ENCODE measurements around the gene CRTC3.
"Not testable (repeated sequence)": the region's sequence is repeated elsewhere in the genome, so short reads cannot be mapped to it uniquely, and the experiment has no call there.

The CRTC3 gene, protein sequence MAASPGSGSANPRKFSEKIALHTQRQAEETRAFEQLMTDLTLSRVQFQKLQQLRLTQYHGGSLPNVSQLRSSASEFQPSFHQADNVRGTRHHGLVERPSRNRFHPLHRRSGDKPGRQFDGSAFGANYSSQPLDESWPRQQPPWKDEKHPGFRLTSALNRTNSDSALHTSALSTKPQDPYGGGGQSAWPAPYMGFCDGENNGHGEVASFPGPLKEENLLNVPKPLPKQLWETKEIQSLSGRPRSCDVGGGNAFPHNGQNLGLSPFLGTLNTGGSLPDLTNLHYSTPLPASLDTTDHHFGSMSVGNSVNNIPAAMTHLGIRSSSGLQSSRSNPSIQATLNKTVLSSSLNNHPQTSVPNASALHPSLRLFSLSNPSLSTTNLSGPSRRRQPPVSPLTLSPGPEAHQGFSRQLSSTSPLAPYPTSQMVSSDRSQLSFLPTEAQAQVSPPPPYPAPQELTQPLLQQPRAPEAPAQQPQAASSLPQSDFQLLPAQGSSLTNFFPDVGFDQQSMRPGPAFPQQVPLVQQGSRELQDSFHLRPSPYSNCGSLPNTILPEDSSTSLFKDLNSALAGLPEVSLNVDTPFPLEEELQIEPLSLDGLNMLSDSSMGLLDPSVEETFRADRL

DNA sequence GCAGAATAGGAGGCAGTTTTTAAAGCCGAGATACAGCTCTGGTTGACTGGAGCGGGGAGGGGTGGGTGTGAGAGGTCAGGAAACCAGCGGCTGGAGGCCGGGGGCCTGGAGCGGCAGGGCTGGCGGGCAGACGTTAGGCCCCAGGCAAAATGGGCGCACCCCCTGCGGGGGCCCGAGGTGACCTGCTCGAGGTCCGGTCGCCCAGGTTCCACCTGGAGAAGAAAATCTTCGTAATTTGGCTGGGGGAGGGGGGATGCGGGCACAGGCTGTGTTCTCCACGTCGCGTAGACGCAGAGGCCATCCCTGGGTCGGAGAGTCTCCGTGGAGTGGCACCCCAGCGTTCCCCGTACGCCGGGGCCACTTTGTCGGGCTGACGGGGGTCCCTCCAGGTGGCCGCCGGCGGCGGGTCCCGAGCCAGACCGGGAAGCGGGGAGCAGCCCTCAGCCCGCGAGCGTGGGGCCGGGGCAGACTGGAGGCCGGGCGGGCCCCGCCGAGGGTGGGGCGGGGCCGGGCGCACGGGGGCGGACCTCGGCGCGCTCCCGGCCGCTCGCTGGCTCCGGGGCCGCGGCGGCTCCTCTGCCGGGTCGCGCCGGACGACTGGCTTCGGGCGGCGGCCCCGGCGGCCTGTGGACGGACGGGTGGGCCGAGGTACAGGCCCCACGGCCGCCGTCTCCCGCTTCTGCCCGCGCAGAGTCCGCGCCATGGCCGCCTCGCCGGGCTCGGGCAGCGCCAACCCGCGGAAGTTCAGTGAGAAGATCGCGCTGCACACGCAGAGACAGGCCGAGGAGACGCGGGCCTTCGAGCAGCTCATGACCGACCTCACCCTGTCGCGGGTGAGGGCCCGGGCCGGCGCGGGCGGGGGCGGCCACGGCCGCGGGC lies at the start of gene CRTC3:
TSS of gene CRTC3 (plus strand) at position 553 of the 879 bp plus-strand sequence. CDS start at position 702, 149 bp downstream.
- peak; percentile 26 for DNase-seq

DNA sequence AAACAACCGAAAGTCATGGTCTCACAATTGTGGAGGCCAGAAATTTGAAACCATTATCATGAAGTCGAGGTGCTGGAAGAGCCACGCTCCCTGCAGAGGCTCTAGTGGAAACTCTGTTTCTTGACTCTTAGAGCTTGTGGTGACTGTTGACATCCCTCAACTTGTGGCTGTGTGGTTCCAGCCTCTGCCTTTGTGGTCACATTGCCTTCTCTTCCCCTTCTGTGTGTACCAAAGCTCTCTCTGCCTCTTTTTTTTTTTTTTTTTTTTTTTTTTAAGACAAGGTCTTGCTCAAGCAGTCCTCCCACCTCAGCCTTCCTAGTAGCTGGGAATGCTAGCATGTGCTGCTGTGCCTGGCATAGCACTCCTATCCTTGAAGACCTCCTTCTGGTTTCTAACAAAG lies 48.7 kb upstream of the CRTC3 start:
- no peak for DNase-seq

DNA sequence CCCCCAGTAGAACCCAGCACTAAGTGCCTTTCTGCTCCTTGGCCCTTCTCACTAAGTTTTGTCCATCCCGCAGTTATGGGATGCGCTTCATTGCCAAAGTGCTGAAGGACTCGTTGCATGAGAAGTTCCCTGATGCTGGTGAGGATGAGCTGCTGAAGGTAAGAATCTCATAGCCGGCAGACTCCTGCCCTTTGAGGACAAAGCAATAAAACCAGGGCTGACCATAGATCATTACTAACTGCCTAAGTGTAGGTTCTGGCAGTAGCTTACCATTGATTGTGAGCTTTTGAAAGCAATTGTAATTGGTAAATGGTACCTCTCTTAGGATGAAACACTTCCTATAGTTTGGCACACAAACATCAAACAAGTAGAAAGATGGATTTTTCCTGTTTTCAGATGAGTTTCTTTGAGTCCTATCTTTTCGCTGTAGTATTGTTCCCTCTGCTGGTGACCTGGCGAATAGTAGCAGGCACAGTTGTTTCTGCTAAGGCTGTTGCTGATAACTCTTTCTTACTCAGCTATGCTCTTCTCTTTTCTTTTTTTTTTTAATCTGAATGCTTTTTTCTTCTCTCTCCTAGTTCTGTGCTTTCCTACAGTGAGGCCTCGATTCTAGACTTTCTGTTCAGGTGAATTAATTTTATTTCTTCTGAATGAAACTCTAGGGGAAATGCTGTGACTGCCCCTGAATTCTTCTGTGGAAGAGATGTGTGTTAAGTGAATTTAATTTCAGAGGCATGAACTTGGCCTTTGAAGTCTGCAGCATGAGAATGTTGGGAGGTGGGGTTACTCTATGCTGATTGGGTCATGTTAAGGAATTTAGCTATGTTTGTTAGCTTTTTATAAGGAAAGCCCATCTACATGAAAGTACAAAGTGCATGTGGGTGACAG lies 47.4 kb upstream of the CRTC3 start:
- no peak for DNase-seq

DNA sequence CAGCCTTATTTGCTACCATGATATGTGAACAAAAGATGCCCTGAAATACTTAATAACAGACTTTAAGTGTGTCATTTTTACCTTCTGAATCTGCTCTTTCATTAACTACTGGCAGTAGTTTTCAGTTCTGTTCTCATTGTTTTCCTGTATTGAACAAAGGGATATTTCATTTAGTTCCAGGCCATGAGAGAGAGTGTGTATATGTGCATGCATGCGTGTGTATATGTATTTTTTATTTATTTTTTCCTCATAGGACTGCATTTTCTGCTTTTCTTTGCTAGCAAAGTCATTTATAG lies 46.8 kb upstream of the CRTC3 start:
- no peak for DNase-seq

DNA sequence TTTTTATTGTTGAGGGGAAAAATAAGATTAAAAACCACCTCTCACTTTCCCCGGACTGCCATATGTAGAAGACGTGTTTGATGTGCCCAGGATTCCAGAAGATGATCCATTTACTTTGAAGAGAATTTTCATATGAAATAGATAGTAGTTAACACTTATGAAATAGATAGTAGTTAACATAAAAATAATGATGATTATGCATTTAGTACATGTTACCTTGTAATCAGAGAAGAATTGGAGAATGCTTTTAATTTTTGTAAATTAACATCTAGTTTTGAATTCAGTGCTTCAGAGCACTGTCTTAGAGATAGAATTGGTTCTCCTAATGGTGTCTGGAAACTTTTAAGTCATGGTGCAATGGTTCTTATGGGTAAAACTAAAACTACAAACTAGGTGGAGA lies 46.1 kb upstream of the CRTC3 start:
- DNase-seq = no peak

DNA sequence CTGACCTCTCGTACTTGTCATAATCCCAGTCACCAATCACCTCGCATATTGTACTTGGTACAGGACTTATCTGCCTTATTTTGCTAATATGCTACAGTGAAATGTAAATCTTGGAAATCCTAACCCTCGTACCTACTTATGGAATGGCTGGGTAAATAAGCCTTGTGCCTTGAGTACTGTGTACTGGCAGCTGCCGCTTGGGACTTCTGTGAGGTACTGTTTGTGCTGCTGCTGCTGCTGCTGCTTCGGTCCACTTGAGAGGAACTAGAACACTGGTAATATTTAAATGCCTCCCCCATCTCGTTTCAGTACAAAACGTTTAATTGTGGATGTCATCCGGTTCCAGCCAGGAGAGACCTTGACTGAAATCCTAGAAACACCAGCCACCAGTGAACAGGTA lies 42.5 kb upstream of the CRTC3 start:
- DNase-seq = no peak

DNA sequence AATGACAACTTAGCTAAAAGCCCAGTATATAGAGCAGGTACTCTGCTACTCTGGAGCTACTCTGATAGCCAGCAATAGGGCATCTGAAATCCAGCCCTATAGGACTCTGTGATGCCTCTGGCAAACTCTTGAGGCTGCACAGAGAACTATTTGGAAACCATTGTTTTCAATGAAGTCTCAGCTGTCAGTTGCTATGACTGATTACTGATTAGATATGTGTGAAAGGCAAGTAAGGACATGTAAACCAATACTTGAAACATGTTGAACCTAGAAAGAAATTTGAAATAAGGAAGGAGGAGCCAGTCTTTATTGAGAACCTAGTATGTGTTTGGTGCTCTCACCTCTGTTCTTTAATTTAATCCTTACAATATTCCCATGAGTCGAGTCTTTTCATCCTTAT lies 40.2 kb upstream of the CRTC3 start:
- no peak for DNase-seq

DNA sequence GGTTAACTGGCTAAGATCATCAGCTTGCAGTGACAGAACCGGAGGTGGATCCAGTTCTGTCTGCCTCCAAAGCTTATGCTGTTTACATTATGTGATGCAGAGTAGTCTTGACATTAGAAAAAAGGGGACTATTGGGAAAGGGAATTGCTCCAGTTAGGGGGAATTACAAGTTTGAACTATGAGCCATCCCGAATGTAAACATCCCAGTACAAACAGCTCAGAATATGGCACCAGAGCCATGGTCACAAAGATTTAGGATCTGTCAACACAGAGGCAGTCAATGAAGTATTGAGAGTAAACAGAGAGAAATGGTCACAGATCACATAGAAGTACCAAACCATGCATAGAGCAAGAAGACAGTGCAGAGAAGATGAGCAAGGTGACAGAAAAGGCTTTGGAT lies 39.8 kb upstream of the CRTC3 start:
- DNase-seq = no peak

DNA sequence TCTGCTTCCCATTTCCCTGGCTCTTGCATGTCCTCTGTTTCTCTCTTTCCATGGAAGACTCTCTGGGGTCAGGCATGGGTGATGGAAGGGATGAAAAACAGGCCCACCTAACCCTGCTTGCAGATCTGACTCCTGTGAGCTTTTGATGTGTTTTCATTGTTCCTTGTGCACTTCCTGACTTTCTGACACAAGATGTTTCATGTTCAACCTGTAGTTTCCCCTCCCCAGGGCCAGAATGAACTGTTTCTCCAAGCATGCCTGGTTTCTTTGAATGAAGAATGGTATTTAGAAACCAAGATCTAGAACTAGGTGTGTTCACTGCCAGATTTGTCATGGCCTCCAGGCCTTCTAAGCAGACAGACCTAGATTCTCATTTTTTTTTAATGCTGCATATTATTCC lies 36.1 kb upstream of the CRTC3 start:
- no peak for DNase-seq

DNA sequence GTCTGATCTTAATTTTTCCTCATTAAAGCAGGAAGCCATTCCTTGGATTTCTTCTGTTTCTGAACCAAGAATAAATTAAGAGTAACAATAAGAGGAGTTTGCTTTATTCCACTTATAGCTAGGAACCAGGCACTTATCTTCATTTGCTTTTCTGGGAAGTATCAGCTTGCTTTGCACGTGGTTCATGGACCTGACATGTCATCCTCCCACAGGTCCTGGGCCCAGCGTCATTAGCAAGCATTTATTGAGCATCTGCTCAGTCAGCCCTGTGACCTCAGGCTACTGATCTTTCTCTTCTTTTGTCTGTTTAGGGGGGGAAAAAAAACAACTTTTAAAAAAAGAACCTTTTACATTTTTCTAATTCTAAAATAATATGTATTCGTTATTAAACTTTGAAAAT lies 34.7 kb upstream of the CRTC3 start:
- DNase-seq = no peak

DNA sequence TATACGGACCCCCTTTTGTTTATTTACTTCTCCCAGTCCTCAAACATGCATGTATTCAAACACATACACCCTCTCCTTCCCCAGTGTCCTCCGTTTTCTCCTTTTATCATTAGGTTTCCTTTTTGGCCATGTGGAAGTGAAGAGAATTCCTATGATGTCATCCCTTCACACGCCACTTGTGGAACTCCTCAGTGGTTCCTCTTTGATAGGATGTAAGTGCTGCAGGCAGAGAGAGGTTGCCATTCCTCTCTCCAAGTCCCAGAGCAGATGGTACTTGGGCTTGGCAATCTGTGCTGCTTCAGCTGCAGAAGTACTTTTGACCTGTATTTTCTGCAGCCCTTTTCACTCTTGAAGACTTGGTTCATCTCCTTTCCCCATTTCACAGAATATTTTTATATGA lies 32.9 kb upstream of the CRTC3 start:
- no peak for DNase-seq

DNA sequence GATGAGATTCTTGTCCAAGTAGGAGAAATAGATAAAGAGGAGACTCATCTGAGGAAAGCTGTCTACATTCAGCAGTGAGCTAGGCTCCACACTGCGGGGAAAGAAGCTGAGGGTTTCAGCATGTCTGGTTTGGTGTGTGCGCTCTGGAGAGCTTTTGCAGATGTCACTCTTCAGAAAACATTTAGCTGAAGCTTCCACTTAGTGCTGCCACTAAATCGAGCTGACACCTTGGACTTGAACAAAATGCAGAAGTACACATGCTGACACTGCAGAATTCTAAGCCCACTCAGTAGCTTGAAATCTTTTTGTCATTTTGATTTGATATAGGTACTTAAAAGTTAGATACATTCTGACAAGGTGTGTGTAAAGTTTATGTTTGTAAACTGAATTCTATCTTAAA lies 32.3 kb upstream of the CRTC3 start:
- DNase-seq = no peak

DNA sequence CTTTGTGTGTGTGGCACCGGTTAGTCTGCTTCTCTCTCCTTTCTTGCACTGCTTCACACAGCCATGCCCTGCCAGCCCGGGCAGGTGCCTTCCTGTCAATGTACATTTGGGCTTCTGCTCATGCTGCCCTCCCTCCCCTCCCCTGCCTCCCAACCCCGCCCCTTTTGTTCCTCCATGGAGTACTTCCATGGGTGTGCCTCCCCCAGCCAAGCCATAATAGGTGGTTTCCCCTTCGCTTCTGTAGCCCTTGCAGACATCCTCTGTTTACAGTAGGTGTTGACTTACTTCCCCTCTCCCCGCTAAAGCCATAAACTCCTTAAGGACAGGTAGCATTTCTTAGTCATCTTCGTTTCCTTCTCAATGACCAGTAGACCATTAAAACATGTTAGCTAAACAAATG lies 31.8 kb upstream of the CRTC3 start:
- no peak for DNase-seq

DNA sequence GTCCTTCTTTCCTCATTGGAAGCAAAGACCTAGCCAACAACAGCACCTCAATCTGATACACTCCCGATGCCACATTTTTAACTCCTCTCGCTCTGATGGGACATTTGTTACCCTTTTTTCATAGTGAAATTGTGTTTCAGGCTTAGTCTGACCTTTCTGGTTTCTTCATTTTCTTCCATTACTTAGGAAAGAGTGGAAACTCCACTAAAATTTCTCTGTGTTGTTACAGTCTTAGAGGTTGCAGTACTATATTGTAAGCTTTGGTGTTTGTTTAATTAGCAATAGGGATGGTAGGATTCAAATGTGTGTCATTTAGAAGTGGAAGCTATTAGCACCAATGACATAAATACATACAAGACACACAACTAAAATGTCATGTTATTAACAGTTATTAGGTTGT lies 29.6 kb upstream of the CRTC3 start:
- DNase-seq = no peak

DNA sequence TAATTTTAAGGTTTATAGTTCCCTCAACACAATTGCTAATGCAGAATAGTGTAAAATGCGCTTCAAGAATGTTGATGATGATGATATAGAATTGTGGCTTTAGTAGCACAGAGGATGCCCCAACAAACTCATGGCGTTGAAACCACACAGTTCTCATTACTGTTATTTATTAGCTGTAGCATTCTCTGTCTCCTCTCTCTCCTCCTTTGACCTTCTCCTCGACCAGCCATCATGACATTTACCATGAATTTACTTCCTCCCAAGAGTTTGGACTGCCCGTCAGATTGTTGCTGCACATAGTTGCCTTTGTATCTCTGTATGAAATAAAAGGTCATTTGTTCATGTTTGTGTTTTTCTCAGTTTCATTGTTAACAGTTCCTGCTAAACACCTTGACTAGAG lies 27.8 kb upstream of the CRTC3 start:
- DNase-seq = no peak

DNA sequence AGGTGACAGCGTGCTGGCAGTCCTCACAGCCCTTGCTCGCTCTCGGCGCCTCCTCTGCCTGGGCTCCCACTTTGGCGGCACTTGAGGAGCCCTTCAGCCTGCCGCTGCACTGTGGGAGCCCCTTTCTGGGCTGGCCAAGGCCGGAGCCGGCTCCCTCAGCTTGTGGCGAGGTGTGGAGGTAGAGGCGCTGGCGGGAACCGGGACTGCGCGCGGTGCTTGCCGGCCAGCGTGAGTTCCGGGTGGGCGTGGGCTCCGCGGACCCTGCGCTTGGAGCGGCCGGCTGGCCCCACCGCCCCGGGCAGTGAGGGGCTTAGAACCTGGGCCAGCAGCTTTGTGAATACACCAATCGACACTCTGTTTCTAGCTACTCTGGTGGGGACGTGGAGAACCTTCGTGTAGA lies 18.9 kb upstream of the CRTC3 start:
- DNase-seq = not testable (repeated sequence)

DNA sequence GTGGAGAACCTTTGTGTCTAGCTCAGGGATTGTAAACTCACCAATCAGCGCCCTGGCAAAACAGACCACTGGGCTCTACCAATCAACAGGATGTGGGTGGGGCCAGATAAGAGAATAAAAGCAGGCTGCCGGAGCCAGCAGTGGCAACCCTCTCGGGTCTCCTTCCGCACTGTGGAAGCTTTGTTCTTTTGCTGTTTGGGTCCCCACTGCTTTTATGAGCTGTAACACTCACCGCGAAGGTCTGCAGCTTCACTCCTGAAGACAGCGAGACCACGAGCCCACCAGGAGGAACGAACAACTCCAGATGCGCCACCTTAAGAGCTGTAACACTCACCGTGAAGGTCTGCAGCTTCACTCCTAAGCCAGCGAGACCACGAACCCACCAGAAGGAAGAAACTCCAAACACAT lies 18.5 kb upstream of the CRTC3 start:
- DNase-seq = not testable (repeated sequence)

DNA sequence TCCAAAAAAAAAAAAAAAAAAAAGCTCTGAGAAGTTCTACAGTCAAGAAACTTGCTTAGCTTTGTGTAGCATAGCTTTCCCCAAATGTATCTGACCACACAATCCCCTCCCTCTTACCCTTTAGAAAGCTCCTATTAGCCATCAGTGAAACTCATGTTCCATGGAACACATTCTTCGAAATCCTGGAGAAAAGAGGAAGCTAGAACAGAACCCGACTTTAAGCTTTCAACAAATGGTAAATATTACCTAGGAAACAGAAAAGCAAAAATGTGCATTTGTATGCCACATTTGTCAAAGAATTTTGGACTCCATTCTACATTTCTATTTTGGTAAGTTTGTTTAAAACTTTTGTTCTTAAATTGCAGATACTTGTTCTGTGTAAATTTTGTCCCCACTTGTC lies 17.4 kb upstream of the CRTC3 start:
- DNase-seq = no peak

DNA sequence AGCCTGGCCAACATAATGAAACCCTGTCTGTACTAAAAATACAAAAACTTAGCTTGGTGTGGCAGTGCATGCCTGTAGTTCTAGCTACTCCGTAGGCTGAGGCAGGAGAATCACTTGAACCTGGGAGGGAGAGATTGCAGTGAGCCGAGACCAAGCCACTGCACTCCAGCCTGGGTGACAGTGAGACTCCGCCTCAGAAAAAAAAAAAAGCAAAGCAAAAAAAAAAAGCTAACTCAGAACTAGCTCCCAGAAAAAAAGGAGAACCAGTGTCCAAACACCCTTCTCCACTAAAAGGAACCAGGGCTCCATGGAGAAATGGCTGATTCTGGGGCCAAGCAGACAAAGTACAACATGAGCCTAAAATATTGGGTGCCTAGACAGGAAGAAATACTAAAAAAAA lies 16.7 kb upstream of the CRTC3 start:
- DNase-seq = no peak

DNA sequence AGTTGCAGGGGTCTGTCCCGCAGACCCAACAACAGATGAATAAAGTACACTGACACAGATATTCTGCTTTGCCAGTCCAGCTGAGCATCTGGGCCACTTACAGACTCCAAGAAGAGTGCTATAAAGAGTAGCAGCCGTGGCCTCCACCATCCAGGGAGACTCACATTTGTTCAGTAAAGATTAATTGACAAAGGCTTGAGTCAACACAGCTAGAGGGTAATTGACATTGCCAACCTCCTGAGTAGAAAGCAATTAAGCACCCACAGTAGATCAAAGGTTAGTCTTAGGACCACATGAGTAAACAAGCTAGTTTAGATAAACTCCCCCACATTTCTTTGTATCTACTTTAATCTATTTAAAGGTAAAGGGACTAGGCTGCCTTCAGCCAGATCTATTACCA lies 16.3 kb upstream of the CRTC3 start:
- no peak for DNase-seq

DNA sequence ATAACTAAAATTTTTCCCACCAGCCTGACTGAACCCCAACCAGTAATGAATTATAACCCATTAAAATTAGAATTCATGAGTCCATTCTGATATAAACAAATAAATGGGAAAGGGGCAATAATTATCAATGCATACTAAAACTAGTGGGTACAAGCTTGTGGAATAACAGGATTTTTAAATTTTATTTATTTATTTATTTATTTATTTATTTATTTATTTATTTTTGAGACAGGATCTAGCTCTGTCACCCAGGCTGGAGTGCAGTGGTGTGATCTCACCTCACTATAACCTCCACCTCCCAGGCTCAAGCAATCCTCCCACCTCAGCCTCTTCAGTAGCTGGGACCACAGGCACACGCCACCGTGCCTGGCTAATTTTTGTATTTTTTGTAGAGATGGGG lies 15.8 kb upstream of the CRTC3 start:
- not testable (repeated sequence) for DNase-seq

DNA sequence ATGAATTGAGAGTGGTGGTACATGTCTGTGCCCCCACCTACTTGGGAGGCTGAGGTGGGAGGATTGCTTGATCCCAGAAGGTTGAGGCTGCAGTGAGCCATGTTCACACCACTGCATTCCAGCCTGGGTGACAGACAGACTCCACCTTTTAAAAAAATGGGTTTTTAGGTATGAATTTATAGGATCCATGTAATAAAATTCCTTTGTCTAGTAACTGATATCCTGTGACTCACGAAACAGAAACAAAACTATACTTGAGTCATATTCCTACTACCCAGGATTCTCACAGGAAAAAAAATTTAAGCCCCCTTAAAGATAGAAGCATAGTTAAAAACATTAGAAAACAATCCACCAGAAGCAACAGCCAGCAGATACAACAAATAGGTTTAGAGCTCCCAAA lies 10.0 kb upstream of the CRTC3 start:
- no peak for DNase-seq

DNA sequence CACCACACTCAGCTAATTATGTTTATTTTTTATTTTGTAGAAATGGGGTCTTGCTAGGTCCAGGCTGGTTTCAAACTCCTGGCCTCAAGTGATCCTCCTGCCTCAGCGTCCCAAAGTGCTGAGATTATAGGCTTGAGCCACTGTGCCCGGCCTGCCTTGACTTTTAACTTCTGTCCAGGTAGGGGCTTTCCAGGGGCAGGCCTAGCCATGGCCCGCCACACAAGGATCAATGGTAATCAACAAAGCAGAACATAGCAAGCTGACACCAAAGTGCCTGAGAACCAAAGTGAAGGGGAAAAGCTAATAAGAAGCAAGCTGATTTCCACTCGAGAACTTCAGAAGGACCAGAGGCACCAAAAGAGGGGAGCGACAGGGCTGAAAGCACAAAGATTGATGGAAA lies 9.4 kb upstream of the CRTC3 start:
- DNase-seq = no peak
